B cell (primary cell): ENCODE measurements around the gene ZNF574. TPM values are rescaled to one million over a fixed set of nuclear protein-coding genes. Genes with fewer than 3 reads are reported as not detected.

ENCODE experiments used
- ATAC-seq: fragments of 200-7000 bp; cut with Tn5 transposase; one replicate; pipeline ENCODE4 v1.10.0; 2021; ENCODE audit warnings: low read depth, mild to moderate bottlenecking, moderate number of reproducible peaks, moderate library complexity
- CTCF ChIA-PET: fragments of 350-600 bp; sonication (Branson Sonifier 250); formaldehyde crosslinking; loops from one replicate; lab custom pipeline; 2021; ENCODE audit warnings: antibody characterized with exemption, inconsistent platforms; lab: Charles Lee
- POLR2A ChIA-PET: fragments of 350-600 bp; sonication (Branson Sonifier 250); formaldehyde crosslinking; loops from one replicate; lab custom pipeline; 2021; ENCODE audit warnings: antibody characterized with exemption; lab: Charles Lee
- DNase-seq: peaks from one replicate; pipeline ENCODE4 v3.0.0; 2013
- H2AFZ ChIP-seq: 2 replicates; pipeline ENCODE4 v1.6.1; 2012; ENCODE audit warnings: mild to moderate bottlenecking, low read depth, low read length; ENCODE audit not compliant: insufficient read depth, poor library complexity, severe bottlenecking
- H3K27ac ChIP-seq, 2 donors: 1 replicate in 1 of 2; 2 replicates in 1 of 2; pipeline ENCODE4 v1.5.1; 2012 to 2013; ENCODE audit warnings: low read length in 2 of 2, mild to moderate bottlenecking in 2 of 2, moderate library complexity in 1 of 2
- H3K27me3 ChIP-seq, 4 experiments: fragments of 200-600 bp in 1 of 4; sonication (generic) in 1 of 4; replicated peaks in 1 of 4; 1 replicate in 2 of 4; 2 replicates in 2 of 4; pipeline versions ENCODE4 v1.6.1 to v1.7.0; 2013 to 2016; ENCODE audit warnings: low read length in 3 of 4, mild to moderate bottlenecking in 2 of 4, mixed read lengths in 1 of 4, moderate library complexity in 1 of 4; ENCODE audit not compliant: insufficient read depth in 4 of 4, control insufficient read depth in 3 of 4; ENCODE audit errors: control extremely low read depth in 1 of 4
- H3K36me3 ChIP-seq, 2 experiments: replicated peaks in 1 of 2; 1 replicate in 1 of 2; 2 replicates in 1 of 2; pipeline versions ENCODE4 v1.6.1 to v1.7.1; 2013; ENCODE audit warnings: low read length in 1 of 2; ENCODE audit not compliant: insufficient read depth in 2 of 2, control insufficient read depth in 1 of 2; ENCODE audit errors: control extremely low read depth in 1 of 2, extremely low read depth in 1 of 2
- H3K4me1 ChIP-seq, 2 donors: fragments of 200-600 bp in 1 of 2; sonication (generic) in 1 of 2; 1 replicate in 1 of 2; 2 replicates in 1 of 2; pipeline versions ENCODE4 v1.5.1 to v1.6.1; 2013 to 2017; ENCODE audit warnings: low read length in 2 of 2; ENCODE audit not compliant: control insufficient read depth in 2 of 2, insufficient read depth in 2 of 2
- H3K4me2 ChIP-seq: replicated peaks from 2 replicates; pipeline ENCODE3; 2012; ENCODE audit warnings: mild to moderate bottlenecking, low read depth, low read length; ENCODE audit not compliant: poor library complexity, severe bottlenecking
- H3K4me3 ChIP-seq, 5 experiments: fragments of 200-600 bp in 1 of 5; sonication (generic) in 1 of 5; 1 replicate in 3 of 5; 2 replicates in 2 of 5; pipeline versions ENCODE4 v1.5.1 to v1.7.0; 2011 to 2016; ENCODE audit warnings: low read length in 4 of 5, mild to moderate bottlenecking in 4 of 5, low read depth in 2 of 5, control low read depth in 1 of 5, moderate library complexity in 1 of 5; ENCODE audit not compliant: insufficient read depth in 1 of 5; ENCODE audit errors: control extremely low read depth in 1 of 5, extremely low read depth in 1 of 5
- H3K79me2 ChIP-seq: fragments of 200-600 bp; sonication (generic); one replicate; pipeline ENCODE4 v1.6.0; 2016; ENCODE audit warnings: low read length; ENCODE audit not compliant: control insufficient read depth, insufficient read depth
- H3K9ac ChIP-seq: fragments of 200-600 bp; sonication (generic); 2 replicates; pipeline ENCODE4 v1.6.1; 2017; ENCODE audit warnings: mild to moderate bottlenecking, low read length, moderate library complexity
- H3K9me3 ChIP-seq, 3 donors: one replicate each; pipeline versions ENCODE4 v1.6.1 to v1.7.1; 2013; ENCODE audit warnings: low read length in 2 of 3; ENCODE audit not compliant: control insufficient read depth in 2 of 3, insufficient read depth in 1 of 3; ENCODE audit errors: control extremely low read depth in 1 of 3
- H4K20me1 ChIP-seq: 2 replicates; pipeline ENCODE4 v1.6.0; 2012; ENCODE audit warnings: mild to moderate bottlenecking, low read length; ENCODE audit not compliant: insufficient read depth, control insufficient read depth, poor library complexity, severe bottlenecking
- H3K27ac Mint-ChIP-seq: one replicate; pipeline ENCODE4 v1.8.0; 2021; ENCODE audit warnings: mixed read lengths
- H3K27me3 Mint-ChIP-seq: one replicate; pipeline ENCODE4 v1.8.0; 2021; ENCODE audit warnings: mixed read lengths
- H3K4me1 Mint-ChIP-seq: one replicate; pipeline ENCODE4 v1.8.0; 2021; ENCODE audit warnings: mixed read lengths
- H3K4me3 Mint-ChIP-seq: one replicate; pipeline ENCODE4 v1.8.0; 2021; ENCODE audit warnings: mixed read lengths
- H3K9me3 Mint-ChIP-seq: one replicate; pipeline ENCODE4 v1.8.0; 2022; ENCODE audit warnings: mixed read lengths; ENCODE audit not compliant: insufficient read depth
- CTCF ChIP-seq: fragments of 200-600 bp; IDR thresholded peaks from one replicate; pipeline ENCODE4 v1.8.0; 2022; ENCODE audit warnings: antibody characterized with exemption, mild to moderate bottlenecking
- EZH2 ChIP-seq: IDR thresholded peaks from 2 replicates; pipeline ENCODE4 v1.6.1; 2012; ENCODE audit warnings: borderline replicate concordance, low read depth, mild to moderate bottlenecking, moderate library complexity, low read length; ENCODE audit not compliant: insufficient read depth, poor library complexity, severe bottlenecking
- WGBS: methylation state at CpG from one replicate; pipeline ENCODE4 v1.1.5; 2013; ENCODE audit warnings: missing lambda C conversion rate; ENCODE audit not compliant: insufficient coverage; 5-methylcytosine and 5-hydroxymethylcytosine counted together
- intact Hi-C: fragments of 100-400 bp; cut with micrococcal nuclease; formaldehyde crosslinking; loops from one replicate; pipeline ENCODE4 v1.10.0; 2022
- polyA plus RNA-seq: library from polyadenylated mRNA; depleted of rRNA; stranded (reverse); fragments of >200 nt; gene quantifications from 2 replicates; pipeline ENCODE4 v1.2.3, GENCODE V29; 2012
- total RNA-seq, 2 donors: library from RNA; stranded (reverse); fragments of 120-200 nt in 1 of 2; gene quantifications; 1 replicate in 1 of 2; 2 replicates in 1 of 2; pipeline versions ENCODE4 v1.2.3 to v1.2.4, GENCODE V29; 2013 to 2022

Gene ZNF574
- total and polyA plus RNA-seq, 2 donors (not counting 1 experiment from before 2014, with no cell fraction given): 27.4 to 29.1 TPM

- peaks cover 1 to 58% of the 10 kb centered on the region in 2 experiments for H3K36me3 ChIP-seq
- no peak overlapping the region for H3K9ac ChIP-seq
- H4K20me1 ChIP-seq: peaks cover 72% of the 10 kb centered on the region
- Mint-ChIP-seq H3K27ac (peak overlapping the region; percentile 89), H3K4me1 (peaks cover 39% of the 10 kb centered on the region), H3K4me3 (no peak overlapping the region), H3K9me3 (no peaks in the 10 kb centered on the region), H3K27me3 (no peaks in the 10 kb centered on the region)
- 39% methylated on average over 3 of the region's 5 CpGs for WGBS
- intact Hi-C loops: no loop called here
- no peaks in the 10 kb centered on the region for H3K27me3 ChIP-seq
- peaks cover 12 to 46% of the 10 kb centered on the region in 2 donors for H3K4me1 ChIP-seq
- no peak overlapping the region for H2AFZ ChIP-seq
- H3K79me2 ChIP-seq: peaks cover 18% of the 10 kb centered on the region
- H3K4me3 ChIP-seq: no peak overlapping the region
- CTCF ChIA-PET: interaction anchor here (2.1 kb wide), 1 partner anchor 16 kb away, joined by 9 read pairs; no protein-coding TSS in a partner anchor
- ATAC-seq (peak; percentile 64), DNase-seq (peak; percentile 67)
- H3K27ac ChIP-seq: peak overlapping the region in 1 of 2 donors; percentile 78
- peak overlapping the region; percentile 25 for H3K4me2 ChIP-seq
- POLR2A ChIA-PET: no interaction called here
- TF ChIP-seq CTCF (peak; percentile 42), EZH2 (no peak)
- H3K9me3 ChIP-seq: no peaks in the 10 kb centered on the region
Observed at GRCh38 chr19:42092350-42092749, 16.4 kb downstream of the ZNF574 start.

GRCh38 chr19:42093505-42093904 lies 17.5 kb downstream of the ZNF574 start:
- Histone ChIP-seq H3K79me2 (peaks cover 19% of the 10 kb centered on the region), H3K27ac (peak overlapping the region in 1 of 2 donors; percentile 39), H4K20me1 (peaks cover 77% of the 10 kb centered on the region), H3K4me1 (peaks cover 9 to 35% of the 10 kb centered on the region in 2 donors), H3K9me3 (no peaks in the 10 kb centered on the region), H3K4me3 (no peak overlapping the region), H3K36me3 (peaks cover 1 to 66% of the 10 kb centered on the region in 2 experiments), H3K9ac (no peak overlapping the region), H3K27me3 (no peaks in the 10 kb centered on the region), H3K4me2 (no peak overlapping the region), H2AFZ (no peak overlapping the region)
- ChIA-PET POLR2A (interaction anchor here (0.6 to 0.7 kb wide), 2 partner anchors 140 to 275 kb away, joined by 3 to 5 read pairs; no protein-coding TSS in a partner anchor), CTCF (interaction anchor here (0.9 kb wide), 1 partner anchor 15 kb away, joined by 4 read pairs; no protein-coding TSS in a partner anchor)
- Mint-ChIP-seq H3K27me3 (no peaks in the 10 kb centered on the region), H3K4me1 (peaks cover 33% of the 10 kb centered on the region), H3K9me3 (no peaks in the 10 kb centered on the region), H3K4me3 (no peak overlapping the region), H3K27ac (peak overlapping the region; percentile 32)
- intact Hi-C loops: no loop called here
- ATAC-seq (no peak), DNase-seq (no peak)
- 100% methylated on average over 4 of the region's 4 CpGs for WGBS
- no peak for TF ChIP-seq CTCF
- no peak for TF ChIP-seq EZH2
